DMS114 treated with DMSO at 0.1 percent for 48 hours (cell line): ENCODE results near the gene DDO.

Source experiments
- DNase-seq: peaks from one replicate; lab custom pipeline; 2025; ENCODE audit not compliant: unreplicated experiment; lab: John Stamatoyannopoulos, UW

Gene DDO

DNA sequence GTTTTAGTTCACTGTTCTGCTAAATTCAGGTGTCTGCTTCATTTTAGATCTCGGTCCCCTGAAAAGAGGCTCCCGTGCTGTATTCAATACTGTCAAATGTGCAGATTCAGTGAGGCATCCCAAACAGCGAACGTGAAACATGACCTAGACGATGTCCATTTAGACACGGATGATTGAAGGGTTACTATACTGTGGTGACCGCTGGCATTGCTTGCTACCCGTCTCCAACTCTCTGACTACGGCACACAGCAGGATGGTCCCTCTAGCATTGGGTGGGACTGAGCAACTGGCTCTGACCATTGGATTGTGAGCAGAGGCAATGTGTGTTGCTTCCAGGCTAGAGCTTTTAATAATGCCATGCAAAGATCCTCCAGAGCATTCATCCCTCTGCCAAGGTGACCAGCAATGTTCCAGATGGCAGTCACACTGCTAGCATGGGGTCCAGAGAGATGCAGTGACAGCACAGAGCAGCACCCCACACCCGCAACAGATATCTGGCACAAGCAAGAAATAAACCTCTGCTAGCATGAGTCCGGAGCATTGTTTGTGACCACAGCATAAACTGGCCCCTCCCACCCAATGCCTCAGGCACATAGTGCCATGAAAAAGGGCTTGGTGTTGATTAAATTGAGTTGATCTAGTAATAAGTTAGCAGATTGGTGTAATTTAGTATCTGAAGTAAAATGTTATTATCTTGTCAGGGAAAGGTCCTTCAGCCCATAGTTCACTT lies 66.2 kb downstream of the DDO start:
- DNase-seq: no peak

DNA sequence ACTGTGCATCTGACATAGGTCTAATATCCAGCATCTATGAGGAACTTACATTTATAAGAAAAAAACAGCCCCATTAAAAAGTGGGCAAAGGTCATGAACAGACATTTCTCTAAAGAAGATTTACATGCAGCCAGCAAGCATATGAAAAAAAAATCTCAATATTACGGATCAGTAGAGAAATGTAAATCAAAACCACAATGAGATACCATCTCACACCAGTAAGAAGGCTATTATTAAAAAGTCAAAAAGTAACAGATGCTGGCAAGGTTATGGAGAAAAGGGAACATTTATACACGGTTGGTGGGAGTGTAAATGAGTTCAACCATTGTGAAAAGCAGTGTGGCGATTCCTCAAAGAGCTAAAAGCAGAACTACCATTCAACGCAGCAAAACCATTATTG lies 70.3 kb downstream of the DDO start:
- no peak for DNase-seq

DNA sequence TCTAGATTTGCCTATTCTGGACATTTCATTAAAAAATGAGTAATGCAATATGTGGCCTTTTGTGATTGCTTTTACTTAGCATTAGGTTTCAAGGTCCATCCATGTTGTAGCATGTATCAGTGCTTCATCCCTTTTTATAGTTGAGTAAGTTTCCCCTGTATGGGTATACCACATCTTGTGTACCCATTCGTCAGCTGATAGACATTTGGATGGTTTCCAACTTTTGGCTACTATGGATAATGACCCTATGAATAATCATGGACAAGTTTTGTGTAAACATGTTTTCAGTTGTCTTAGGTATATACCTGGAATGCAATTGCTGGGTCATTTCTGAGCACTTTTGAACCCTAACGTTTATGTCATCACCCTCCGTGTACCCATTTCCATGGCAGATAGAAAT lies 72.6 kb downstream of the DDO start:
- DNase-seq: no peak
